Fibroblast of peridontal ligament (primary cell): ENCODE results near the gene CECR2.

Experiments used
- DNase-seq: peaks from one replicate; pipeline ENCODE4 v3.0.0-alpha.2; 2010; ENCODE audit errors: extremely low read depth

Gene CECR2

DNA sequence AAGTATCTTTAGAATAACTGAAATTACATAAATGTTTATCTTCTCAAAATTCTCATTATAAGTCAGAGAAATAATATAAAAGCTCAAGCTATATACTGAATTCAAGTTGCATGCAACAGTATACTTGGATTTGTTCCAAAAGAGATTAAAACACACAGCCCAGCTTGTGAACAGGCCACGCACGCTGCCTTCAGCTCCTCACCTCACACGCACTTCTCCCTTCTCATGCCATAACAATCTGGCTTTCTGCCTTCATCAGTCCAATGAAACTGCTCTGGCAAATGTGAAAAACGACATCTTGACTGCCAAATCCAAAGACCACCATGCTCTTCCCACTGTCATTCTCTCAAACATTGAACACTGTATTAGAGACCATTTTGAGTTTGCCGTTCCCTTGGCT lies 237.2 kb downstream of the CECR2 start:
- DNase-seq: no peak
